ENCODE data around the gene COBL.
"Not testable (repeated sequence)": the region's sequence is repeated elsewhere in the genome, so short reads cannot be mapped to it uniquely, and the experiment has no call there.

Gene COBL

DNA sequence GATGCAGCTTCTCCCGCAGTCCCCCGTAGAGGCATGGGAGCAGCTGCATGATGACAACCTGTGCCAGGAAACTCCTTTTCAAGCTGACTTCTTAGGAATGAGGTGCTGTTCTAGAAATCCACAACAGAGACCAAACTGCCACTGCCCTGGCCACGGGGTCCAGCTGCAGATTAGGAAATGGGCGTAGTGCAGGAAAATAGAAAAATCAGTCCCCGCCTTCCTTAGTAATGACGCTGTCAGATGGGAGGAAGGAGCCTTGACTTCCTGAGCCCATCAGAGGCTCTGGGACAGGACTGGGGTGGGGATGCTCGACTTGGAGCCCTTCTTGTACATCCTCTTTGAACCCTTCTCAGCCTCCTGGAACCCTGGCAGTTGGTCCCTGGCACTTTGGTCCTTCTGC, 306.1 kb downstream of the COBL start:
- DNase-seq (ENCODE audit: low read depth, low spot score), result no peak

DNA sequence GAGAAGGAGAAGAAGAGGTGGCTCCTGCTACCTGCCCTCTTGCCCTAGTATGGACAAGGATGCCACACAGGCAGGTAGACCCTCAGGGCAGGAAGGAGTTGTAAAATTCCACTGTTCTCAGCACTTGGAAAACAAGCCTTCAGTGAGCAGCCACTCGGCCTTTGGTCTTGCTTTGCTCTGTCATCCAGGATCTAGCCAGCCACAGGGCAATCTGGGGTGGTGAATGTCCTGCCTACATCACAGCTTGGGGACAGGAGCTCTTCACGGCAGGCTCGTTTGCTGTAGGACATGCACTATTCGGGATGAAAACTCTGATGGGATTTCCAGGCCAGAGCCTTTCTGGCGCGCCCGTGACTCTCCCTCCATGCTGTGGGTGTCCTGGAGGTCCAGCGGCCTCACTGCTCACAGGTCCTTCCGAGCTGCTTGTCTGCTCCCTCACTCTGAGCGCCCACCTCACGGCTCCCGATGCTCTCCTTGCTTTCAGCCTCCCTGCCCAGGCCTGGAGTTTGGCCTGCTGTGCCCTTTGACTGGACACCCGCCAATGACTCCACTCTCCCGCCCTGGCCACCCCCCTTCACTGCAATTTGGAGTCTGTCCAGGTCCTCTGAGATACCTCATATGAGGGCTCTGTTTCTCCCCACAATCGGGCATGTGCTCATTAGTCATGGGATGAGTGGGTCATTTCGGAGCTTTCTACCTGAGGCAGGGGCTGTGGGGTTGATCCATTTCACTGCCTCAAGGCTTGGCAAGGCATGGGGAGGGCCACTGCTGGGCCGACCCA, 306.7 kb downstream of the COBL start:
- DNase-seq (ENCODE audit: low read depth, low spot score), result no peak

DNA sequence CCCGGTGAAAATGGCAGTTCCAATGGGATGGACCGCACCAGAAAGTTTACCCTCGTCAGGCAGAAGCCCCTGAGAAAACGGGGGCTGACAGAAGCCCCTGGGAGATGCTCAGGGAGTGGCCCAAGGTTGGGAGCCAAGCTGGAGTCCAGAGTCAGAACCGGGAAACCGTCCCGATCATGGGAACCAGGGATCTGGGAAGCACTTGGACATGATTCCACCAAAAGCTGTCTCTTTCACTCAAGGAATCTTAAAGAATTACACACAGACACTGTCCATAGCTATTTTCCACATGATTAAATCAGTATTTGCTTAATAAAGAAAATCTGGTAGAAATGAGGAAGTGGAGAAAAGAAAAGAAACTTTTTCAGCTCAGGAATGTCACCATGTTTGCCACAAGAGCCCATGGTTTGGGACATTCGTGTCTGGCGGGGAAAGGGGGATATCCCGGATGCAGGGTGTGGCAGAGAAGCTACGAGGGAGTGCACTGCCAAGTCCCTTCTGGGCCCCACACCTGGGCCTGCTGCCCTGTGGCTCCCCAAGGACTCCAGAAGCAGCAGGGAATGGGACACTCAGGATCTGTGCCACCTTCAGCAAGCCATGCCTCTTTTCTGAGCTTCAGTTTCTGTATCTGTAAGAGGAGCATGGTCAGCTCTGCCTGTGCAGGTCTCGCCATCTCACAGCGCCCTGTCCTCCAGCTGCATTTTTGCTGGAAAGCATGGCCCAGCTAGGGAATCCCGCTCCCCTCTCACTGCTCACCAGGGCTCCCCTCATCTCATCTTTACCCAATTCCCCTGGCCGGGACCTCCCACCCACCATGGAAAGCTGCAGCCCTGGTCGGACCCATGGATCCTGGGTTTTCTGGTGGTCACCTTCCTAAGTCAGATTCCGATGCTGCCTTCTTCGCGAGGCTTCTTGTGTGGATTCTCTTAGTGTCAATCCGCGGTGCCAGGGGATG, 308.8 kb downstream of the COBL start:
- no peak for DNase-seq (ENCODE audit: low read depth, low spot score)

DNA sequence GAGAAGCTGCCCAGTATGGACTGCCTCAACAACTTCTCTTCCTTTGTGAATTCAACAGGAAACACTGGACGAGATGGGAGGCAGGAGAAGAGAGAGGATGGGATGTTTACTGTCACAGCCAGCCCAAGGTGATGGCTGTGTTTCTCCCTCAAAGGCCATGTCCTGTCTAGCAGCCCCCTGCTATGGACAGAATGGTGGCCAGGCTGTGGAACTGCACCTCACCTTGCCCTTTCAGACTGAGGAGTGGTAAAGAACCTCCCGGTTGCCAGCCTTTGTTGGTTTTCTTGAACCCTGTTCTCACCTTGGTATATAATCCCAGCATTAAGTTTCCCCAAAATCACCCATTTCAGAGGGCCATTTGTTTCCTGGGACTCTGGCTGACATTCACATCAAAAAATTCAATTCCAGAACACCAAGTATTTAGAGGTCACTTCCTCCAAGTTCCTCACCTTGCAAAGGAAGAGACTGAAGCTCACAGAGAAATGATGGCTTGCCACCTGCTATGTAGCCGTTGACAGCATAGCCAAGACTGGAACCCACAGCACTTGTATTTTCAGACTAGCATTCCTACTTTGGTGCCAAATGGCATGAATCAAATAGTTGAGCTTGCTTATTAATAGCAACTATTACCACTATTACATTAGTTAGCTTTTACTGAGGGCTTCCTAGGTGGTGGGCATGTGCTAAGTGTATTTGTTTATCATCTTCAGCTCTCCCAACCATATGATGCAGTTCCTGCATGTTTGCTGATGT, 309.9 kb downstream of the COBL start:
- no peak for DNase-seq (ENCODE audit: low read depth, low spot score)

DNA sequence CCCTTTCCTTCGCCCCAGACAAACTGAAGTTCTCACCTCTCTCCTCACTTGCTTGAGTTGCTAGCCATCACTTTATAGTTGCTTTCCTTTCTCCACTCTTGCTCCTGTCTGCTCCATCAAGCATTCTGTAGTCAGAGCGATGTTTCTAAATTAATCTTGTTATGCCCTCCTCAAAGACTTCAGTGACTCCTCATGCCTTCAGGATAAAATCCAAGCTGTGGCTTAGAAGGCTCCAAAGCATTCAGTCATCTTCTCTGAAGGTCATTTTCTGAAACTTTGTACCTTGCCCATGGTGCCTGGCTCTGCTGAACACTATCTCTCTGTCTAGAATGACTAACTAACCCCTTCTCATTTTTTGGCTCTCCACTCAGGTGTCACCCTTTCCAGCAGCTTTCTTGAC, 311.5 kb downstream of the COBL start:
- no peak for DNase-seq (ENCODE audit: low read depth, low spot score)

DNA sequence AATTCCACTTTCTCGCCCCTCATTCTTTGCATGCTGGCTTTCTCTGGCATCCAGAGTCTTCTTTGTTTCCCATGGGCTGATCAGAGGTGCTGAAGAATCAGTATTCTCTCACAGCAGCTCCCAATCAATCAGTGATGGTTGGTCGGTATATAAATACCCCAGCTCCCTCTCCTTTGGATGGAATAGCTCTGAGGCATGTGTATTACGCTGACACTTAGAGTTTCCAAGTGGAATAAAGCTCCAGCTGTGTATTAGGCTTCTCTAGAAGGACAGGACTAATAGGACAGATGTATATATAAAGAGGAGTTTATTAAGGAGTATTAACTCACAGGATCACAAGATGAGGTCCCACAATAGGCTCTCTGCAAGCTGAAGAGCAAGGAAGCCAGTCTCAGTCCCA, 315.7 kb downstream of the COBL start:
- DNase-seq (ENCODE audit: low read depth, low spot score), result no peak

DNA sequence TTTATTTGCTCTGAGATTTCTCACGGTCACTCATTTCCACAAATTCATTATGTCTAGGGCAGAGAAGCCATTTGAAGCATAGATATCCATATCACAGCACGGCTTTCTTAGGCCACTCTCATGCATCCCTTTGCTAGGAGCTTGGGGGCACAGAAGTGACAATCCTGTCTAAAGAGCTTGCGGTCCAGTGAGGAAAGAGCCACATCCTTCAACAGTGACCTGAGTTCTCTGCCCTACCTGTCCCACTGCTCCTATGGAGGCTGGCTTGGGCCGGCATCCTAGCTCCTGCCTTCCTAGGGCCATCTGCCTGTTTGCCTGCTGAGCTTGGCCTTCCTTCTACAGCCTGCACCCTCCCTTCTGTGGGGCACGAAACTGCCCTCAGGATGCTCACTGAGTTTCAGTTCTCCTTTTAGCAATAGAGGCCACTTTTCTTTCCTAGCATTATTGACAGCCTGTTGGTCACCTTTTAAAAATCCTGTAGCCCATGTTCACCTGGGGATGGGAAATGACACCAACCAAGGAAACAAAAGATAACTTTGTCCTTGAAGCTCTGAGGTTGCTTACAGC, 321.8 kb downstream of the COBL start:
- no peak for DNase-seq (ENCODE audit: low read depth, low spot score)

DNA sequence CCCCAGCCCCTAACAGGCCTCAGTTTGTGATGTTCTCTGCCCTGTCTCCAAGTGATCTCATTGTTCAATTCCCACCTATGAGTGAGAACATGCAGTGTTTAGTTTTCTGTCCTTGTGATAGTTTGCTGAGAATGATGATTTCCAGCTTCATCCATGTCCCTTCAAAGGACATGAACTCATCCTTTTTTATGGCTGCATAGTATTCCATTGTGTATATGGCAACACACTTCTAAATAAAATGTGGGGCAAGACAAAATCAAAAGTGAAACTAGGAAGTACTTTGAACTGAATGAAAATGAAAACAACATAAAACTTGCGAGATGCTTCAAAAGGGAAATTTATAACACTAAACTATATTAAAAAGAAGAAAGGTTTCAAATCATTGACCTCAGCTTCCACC, 326.4 kb downstream of the COBL start:
- not testable (repeated sequence) for DNase-seq (ENCODE audit: low read depth, low spot score)

DNA sequence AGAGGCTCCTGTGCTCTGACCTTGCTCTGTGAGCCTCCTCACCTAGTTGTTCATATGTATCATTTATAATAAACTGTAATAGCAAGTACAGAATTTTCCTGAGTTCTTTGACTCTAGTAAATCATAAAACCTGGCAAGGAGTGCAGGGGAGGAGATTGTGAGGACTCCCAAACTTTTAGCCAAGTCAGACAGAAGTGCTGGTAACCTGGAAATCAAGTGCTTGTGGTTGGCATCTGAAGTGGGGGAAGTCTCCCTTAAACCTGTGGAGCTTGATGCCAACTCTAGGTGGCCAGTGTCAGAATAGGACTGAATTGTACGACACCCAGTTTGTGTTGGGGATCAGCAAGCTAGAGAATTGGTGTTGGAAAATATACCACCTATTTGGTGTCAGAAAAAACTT, 327.6 kb downstream of the COBL start:
- no peak for DNase-seq (ENCODE audit: low read depth, low spot score)

DNA sequence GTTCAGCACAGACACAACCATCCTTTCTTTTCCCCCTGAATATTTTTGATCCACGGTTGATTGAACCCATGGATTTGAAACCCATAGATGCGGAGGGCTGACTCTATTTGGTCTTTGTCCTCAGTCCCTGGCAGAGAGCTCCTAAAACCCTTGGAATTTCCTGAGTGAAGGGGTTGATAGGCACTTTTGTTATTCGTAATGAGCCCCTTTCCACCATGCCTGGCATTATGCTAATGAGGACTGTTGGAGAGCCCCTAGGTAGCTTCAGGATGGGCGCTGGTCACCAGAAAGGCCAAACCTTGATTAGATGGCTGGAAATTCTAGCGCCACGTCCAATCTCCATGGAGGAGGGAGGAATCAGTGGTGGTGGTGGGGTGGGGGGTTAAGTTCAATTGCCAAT, 328.1 kb downstream of the COBL start:
- no peak for DNase-seq (ENCODE audit: low read depth, low spot score)

DNA sequence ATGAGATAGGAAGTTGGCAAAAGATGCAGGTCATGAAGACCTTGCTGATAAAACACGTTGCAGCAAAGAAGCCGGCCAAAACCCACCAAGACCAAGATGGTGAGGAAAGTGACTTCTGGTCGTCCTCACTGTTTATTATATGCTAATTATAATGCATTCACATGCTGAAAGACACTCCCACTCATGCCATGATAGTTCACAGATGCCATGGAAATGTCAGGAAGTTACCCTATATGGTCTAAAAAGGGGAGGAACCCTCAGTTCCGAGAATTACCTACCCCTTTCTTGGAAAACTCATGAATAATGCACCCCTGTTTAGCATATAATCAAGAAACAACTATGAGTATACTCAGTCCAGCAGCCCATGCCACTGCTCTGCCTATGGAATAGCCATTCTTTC, 331.5 kb downstream of the COBL start:
- no peak for DNase-seq (ENCODE audit: low read depth, low spot score)

DNA sequence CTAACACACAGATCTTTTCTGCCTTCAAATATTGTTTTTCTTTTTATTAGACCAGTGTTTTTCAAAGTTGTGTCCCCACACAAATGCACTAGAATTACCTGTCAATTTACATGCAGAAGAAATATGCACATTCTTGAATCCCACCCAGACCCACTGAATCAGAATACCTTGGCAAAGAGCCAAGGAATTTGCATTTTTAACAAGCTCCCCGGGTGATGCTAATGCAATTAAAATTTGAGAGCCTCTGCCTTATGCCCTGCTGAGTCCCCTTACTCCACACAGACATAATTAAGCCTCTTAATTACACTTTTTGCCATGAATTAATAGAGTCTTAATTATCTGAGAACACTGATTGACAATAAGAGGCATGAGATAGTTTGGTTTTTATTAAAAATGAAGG, 332.8 kb downstream of the COBL start:
- no peak for DNase-seq (ENCODE audit: low read depth, low spot score)

DNA sequence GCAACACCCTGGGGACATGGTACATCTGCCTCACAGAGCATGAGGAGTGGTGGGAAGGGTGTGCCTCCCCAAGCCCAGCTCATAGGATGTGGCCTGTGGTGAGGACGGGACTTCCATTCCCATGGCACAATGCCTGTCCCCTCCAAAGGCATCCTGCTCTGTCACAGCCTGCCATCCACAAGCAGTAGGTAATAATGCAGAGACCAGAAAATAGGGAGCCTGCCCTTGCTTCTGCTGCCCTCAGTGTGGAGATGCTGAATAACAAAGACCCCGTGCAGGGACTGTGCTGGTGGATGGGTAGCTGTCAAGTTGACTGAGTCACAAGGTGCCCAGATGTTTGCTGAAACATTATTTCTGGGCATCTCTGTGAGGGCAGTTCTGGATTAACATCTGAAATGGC, 334.0 kb downstream of the COBL start:
- DNase-seq (ENCODE audit: low read depth, low spot score), result no peak

DNA sequence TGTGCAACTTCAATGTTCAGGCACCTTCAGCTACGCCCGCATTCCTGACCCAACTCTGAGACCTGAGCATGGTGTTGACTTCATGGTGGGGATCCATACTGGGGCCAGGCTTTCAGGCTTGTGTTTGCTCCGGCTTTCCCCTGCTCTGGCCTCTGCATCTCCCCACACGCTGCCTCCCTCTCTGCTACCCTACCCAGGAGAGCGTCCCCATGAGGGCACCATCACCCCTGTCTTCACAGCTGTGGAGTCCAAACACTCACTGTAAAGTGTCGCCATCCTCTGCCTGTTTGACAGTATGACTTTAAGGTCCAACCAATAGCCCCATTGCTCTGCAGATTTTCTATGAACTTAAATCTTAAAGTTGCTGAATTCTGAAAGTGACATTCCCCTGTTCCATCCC, 334.9 kb downstream of the COBL start:
- DNase-seq (ENCODE audit: low read depth, low spot score), result no peak

DNA sequence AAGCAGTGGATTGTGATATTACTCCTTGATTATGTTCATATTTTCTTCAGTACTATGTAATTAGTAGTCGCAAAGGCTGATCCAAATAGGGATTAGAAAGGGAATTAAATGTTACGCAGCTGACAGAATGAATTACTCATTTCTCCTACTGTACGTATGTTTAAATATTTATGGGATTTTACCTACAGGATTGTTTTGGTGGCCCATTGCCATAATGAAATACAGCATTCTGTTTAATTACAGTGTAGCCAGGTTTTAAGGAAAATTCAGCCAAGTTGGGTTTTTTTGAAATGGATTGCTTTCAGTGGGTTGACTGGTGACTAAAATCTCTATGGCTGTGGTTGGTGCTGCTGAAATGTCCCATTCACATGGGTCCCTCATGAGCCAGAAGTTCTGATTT, 336.2 kb downstream of the COBL start:
- no peak for DNase-seq (ENCODE audit: low read depth, low spot score)

DNA sequence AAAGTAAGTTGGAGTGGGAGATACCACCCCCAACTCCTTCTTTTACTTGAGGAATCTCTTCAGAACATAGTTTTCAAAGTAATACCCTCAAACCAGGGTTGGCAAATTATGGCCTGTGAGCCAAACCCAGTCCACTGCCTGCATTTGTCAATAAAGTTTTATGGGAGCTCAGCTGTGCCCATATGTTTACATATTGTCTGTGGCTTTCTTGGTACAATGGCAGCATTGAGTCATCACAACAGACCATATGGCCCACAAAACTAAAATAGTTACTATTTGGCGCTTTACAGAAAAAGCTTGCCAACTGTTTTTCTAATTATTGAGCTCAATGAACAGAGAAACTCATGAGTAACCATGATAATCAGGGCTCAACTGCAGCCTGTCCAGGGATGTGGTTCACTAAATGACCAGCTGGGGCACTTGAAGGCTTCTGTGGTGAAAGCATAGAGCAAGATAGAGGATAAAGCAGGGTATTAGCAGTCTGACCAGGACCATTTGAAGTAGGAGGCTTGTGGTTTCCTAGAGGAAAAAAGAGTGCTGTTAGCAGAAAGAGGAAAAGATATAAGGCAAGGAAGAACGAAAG, 337.9 kb downstream of the COBL start:
- DNase-seq (ENCODE audit: low read depth, low spot score), result no peak

DNA sequence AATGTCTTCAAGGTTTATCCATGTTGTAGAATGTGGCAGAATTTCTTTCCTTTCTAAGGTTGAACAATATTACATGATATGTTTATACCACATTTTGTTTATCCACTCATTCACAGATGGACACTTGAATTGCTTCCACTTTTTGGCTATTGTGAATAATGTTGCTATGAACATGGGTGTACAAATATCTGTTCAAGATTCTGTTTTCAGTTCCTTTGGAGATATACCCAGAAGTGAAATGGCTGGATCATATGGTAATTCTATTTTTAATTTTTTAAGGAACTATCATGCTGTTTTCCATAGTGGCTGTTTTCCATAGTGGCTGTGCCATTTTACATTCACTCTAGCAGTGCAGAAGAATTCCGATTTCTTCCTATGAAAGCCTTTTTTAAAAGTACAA, 339.2 kb downstream of the COBL start:
- DNase-seq (ENCODE audit: low read depth, low spot score), result no peak

DNA sequence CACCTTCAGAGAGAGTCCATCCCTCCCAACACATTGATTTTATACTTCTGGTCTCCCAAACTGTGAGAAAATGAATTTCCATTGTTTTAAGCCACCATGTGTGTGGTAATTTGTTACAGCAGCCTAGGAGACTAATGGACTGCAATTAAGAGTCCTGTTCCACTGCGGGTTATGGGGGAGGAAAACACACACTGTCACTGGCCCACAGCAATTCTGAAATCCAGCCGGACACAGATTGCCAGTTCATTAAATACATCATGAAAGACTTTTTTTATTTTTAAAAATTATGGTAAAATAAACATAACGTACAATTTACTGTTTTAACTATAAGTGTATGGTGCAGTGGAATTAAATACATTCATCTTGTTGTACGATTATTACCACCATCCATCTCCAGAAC, 340.5 kb downstream of the COBL start:
- no peak for DNase-seq (ENCODE audit: low read depth, low spot score)

DNA sequence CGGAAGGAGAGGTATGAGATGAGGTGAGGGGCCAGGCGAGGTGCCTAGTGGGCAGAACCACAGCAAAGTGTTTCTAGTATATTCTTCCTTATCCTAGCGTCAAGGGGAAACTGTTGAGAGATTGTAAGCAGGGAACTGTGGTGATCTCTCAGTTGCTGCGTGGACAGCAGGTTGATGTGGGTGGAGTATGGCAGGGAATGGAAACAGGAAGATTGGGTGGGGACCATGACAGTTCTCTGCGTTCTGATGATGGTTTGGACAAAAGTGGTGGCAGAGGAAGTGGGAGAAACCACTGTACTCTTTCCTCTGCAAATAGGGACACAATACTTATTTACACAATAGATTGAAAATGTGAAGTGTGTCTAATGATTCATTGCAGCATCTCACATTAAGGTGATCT, 342.4 kb downstream of the COBL start:
- DNase-seq (ENCODE audit: low read depth, low spot score), result no peak

DNA sequence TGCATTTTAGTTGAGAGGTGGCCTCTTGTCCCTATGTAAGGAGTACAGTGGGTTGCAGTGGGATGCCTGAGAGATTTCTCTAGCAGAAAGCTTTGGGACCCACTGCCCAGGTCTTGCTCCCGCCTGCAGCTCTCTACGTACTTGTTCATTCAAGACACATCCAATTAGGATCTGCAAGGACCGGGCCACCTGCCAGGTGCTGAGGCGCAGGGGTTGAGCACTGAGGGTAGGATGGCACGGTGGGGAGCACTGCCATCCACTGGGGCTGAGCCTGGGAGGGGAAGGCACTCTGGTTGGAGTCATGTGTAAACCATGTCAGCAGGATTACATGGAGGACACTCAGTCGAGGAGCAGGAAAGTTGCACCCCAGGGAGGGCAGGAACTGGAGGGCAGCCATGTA, 342.8 kb downstream of the COBL start:
- no peak for DNase-seq (ENCODE audit: low read depth, low spot score)

DNA sequence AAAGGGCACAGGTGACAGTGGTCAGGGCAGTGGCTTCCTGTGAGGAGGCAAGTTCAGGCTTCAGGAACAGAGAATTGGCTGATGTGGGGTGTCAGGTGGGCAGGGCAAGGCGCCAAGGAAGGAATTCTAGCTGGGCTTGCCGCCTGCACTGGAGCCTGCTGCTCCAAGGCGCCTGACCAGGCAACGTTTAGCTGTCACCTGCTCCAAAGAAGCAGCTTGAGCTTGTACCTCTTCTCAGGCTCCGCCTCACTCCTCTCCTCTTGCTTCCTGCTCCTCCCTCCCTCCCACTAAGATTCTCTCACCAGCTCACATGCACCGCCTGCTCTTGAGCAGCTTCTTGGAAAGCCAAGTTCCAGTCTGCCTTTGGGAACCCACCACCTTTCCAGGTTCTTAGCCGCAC, 346.5 kb downstream of the COBL start:
- DNase-seq (ENCODE audit: low read depth, low spot score), result no peak
